ENCODE results near the gene NAV2. TPM values are rescaled to one million over a fixed set of nuclear protein-coding genes. Genes with fewer than 3 reads are reported as not detected.

The NAV2 gene
- polyA plus RNA-seq, 1 donor (not counting 4 experiments of a cell fraction or from before 2014, with no cell fraction given): 4.0 TPM

DNA sequence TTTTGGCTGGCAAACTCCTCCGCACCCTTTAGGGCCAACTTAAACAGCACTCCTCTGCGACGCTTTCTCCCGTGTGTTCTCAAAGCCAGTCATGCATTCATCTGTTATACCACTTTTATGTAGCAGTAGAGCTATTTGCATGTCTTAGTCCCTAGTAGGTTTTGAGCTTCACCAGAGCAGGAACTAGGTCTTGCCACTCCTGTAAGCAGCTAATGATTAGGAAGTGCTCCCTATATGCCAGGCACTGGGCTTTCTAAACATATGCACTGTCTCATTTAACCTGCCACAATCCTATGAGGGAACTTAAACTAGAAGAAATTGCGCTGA lies 266.8 kb downstream of the NAV2 start:
- peaks cover 21% of the 10 kb centered on the region for H3K4me1 ChIP-seq (ENCODE audit: control insufficient read depth, extremely low read depth, insufficient read depth, low read length)
- H4K20me1 ChIP-seq (ENCODE audit: control insufficient read depth, extremely low read depth, insufficient read depth, low read length): no peaks in the 10 kb centered on the region
- no peak for DNase-seq (ENCODE audit: low read depth, low spot score)
- H3K9ac ChIP-seq (ENCODE audit: control insufficient read depth, extremely low read depth, insufficient read depth, low read length): peak overlapping the region; percentile 53
- peak overlapping the region; percentile 97 for H3K27ac ChIP-seq (ENCODE audit: control insufficient read depth, insufficient read depth, low read length)
- FAIRE-seq: no peak
- H3K27me3 ChIP-seq (ENCODE audit: control insufficient read depth, extremely low read depth, insufficient read depth, low read length): no peaks in the 10 kb centered on the region
- H2AFZ ChIP-seq (ENCODE audit: control insufficient read depth, low read length): peak overlapping the region; percentile 53
- no peak overlapping the region for H3K4me3 ChIP-seq (ENCODE audit: control insufficient read depth in 2 of 3, extremely low read depth in 1 of 3, insufficient read depth in 2 of 3, low read depth in 1 of 3, low read length in 3 of 3)
- dilution Hi-C loops (cut with MboI; ENCODE audit: extremely low pct_ligation_motif_present, low sequenced_read_pairs): no loop called here
- H3K4me2 ChIP-seq (ENCODE audit: control insufficient read depth, extremely low read depth, insufficient read depth, low read depth, low read length): peak overlapping the region; percentile 65
- H3K9me1 ChIP-seq (ENCODE audit: control insufficient read depth, extremely low read depth, insufficient read depth, low read length): no peaks in the 10 kb centered on the region
- H3K9me3 ChIP-seq (ENCODE audit: control insufficient read depth, low read depth, low read length): no peaks in the 10 kb centered on the region
- H3K79me2 ChIP-seq (ENCODE audit: control insufficient read depth, insufficient read depth, low read length): no peaks in the 10 kb centered on the region
- H3K36me3 ChIP-seq (ENCODE audit: control insufficient read depth in 2 of 2, extremely low read depth in 1 of 2, insufficient read depth in 2 of 2, low read length in 2 of 2): no peaks in the 10 kb centered on the region
- TF ChIP-seq, protein P1, sequence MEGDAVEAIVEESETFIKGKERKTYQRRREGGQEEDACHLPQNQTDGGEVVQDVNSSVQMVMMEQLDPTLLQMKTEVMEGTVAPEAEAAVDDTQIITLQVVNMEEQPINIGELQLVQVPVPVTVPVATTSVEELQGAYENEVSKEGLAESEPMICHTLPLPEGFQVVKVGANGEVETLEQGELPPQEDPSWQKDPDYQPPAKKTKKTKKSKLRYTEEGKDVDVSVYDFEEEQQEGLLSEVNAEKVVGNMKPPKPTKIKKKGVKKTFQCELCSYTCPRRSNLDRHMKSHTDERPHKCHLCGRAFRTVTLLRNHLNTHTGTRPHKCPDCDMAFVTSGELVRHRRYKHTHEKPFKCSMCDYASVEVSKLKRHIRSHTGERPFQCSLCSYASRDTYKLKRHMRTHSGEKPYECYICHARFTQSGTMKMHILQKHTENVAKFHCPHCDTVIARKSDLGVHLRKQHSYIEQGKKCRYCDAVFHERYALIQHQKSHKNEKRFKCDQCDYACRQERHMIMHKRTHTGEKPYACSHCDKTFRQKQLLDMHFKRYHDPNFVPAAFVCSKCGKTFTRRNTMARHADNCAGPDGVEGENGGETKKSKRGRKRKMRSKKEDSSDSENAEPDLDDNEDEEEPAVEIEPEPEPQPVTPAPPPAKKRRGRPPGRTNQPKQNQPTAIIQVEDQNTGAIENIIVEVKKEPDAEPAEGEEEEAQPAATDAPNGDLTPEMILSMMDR (optimal IDR thresholded peaks at IDR 0.05 in 1 of 3, IDR thresholded peaks at IDR 0.05 in 1 of 3, conservative IDR thresholded peaks at IDR 0.05 in 1 of 3; ENCODE audit: extremely low read depth in 1 of 3, insufficient read depth in 2 of 3, low read length in 3 of 3): no peak
- no peak for TF ChIP-seq EZH2 (IDR thresholded peaks at IDR 0.05; ENCODE audit: low read length)

DNA sequence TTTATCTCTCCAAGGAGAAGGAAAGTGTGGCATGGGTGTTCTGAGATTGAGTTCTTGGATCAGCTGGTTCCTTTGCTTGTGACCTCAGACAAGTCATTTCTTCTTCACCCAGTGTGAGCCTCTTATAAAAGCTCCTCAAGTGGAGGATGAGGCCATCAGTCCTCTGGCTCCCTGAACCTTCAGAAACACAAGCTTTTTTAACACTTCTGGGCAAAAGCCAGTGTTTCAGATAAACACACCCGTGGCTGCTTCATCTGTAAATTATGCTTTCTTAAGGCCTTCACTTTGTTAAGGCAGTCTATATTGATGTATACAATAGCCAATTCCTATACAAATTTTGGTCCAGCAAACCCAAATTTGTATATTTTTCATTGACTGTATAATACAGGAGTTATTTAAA lies 267.8 kb downstream of the NAV2 start:
- DNase-seq (ENCODE audit: low read depth, low spot score) (no peak), FAIRE-seq (no peak)
- H3K9me3 ChIP-seq (ENCODE audit: control insufficient read depth, low read depth, low read length): no peaks in the 10 kb centered on the region
- H3K4me1 ChIP-seq (ENCODE audit: control insufficient read depth, extremely low read depth, insufficient read depth, low read length): peaks cover 21% of the 10 kb centered on the region
- H2AFZ ChIP-seq (ENCODE audit: control insufficient read depth, low read length): no peak overlapping the region
- no peaks in the 10 kb centered on the region for H3K27me3 ChIP-seq (ENCODE audit: control insufficient read depth, extremely low read depth, insufficient read depth, low read length)
- H3K79me2 ChIP-seq (ENCODE audit: control insufficient read depth, insufficient read depth, low read length): no peaks in the 10 kb centered on the region
- no peak overlapping the region for H3K27ac ChIP-seq (ENCODE audit: control insufficient read depth, insufficient read depth, low read length)
- dilution Hi-C loops (cut with MboI; ENCODE audit: extremely low pct_ligation_motif_present, low sequenced_read_pairs): no loop called here
- H3K4me2 ChIP-seq (ENCODE audit: control insufficient read depth, extremely low read depth, insufficient read depth, low read depth, low read length): no peak overlapping the region
- no peak overlapping the region for H3K4me3 ChIP-seq (ENCODE audit: control insufficient read depth in 2 of 3, extremely low read depth in 1 of 3, insufficient read depth in 2 of 3, low read depth in 1 of 3, low read length in 3 of 3)
- H3K36me3 ChIP-seq (ENCODE audit: control insufficient read depth in 2 of 2, extremely low read depth in 1 of 2, insufficient read depth in 2 of 2, low read length in 2 of 2): no peaks in the 10 kb centered on the region
- TF ChIP-seq, protein P1 (optimal IDR thresholded peaks at IDR 0.05 in 1 of 3, IDR thresholded peaks at IDR 0.05 in 1 of 3, conservative IDR thresholded peaks at IDR 0.05 in 1 of 3; ENCODE audit: extremely low read depth in 1 of 3, insufficient read depth in 2 of 3, low read length in 3 of 3): no peak
- TF ChIP-seq EZH2 (IDR thresholded peaks at IDR 0.05; ENCODE audit: low read length): no peak
- no peaks in the 10 kb centered on the region for H3K9me1 ChIP-seq (ENCODE audit: control insufficient read depth, extremely low read depth, insufficient read depth, low read length)
- H4K20me1 ChIP-seq (ENCODE audit: control insufficient read depth, extremely low read depth, insufficient read depth, low read length): no peaks in the 10 kb centered on the region
- no peak overlapping the region for H3K9ac ChIP-seq (ENCODE audit: control insufficient read depth, extremely low read depth, insufficient read depth, low read length)
